K562 (cell line): ENCODE measurements around the gene TMEM50B. TPM values are rescaled to one million over a fixed set of nuclear protein-coding genes. Genes with fewer than 3 reads are reported as not detected.

Source experiments
- ARID2 ChIP-seq: fragments of 450-650 bp; IDR thresholded peaks from 2 replicates; pipeline ENCODE4 v1.6.1; 2017; ENCODE audit warnings: antibody characterized with exemption, mild to moderate bottlenecking
- PCBP1 ChIP-seq: fragments of 200-400 bp; formaldehyde crosslinking; IDR thresholded peaks from 2 replicates; pipeline ENCODE4 v1.6.1; 2018; ENCODE audit warnings: mild to moderate bottlenecking, low read depth, low read length; ENCODE audit not compliant: poor library complexity, severe bottlenecking
- ZNF592 ChIP-seq: fragments of 450-650 bp; IDR thresholded peaks from 2 replicates; pipeline ENCODE4 v1.6.1; 2017; ENCODE audit warnings: antibody characterized with exemption, mild to moderate bottlenecking
- polyA plus RNA-seq, 8 experiments: library from polyadenylated mRNA; depleted of rRNA in 4 of 8; stranded (reverse) in 5 of 8; unstranded in 3 of 8; fragments of >200 nt; fragmentation: Nextera tagmentation in 2 of 8; fragmentation: Illumina TruSeq in 1 of 8; extraction: Ambion mirVana in 2 of 8; extraction: Trizol in 1 of 8; gene quantifications; 2 replicates each; pipeline versions ENCODE4 v1.2.1 to v1.2.3, GENCODE V29; 2011 to 2014; ENCODE audit warnings: inconsistent platforms in 1 of 8, missing spikeins in 1 of 8
- total RNA-seq, 7 experiments: library from RNA; depleted of rRNA in 6 of 7; stranded (reverse); fragments of >200 nt in 6 of 7; fragmentation: Illumina TruSeq in 2 of 7; extraction: Trizol in 2 of 7; gene quantifications; 2 replicates each; pipeline versions ENCODE4 v1.2.1 to v1.2.3, GENCODE V29; 2011 to 2021; ENCODE audit warnings: low replicate concordance in 1 of 7
- TF ChIP-seq, protein P1 (sequence below): fragments of 450-650 bp; IDR thresholded peaks from 2 replicates; pipeline ENCODE4 v1.6.1; 2016; ENCODE audit warnings: mild to moderate bottlenecking, moderate library complexity
- TF ChIP-seq, protein P2 (sequence below), 2 experiments: fragments of 450-650 bp; IDR thresholded peaks; 2 replicates each; pipeline ENCODE4 v1.6.1; 2018; ENCODE audit warnings: mild to moderate bottlenecking in 2 of 2, low read depth in 1 of 2; ENCODE audit not compliant: partially characterized antibody in 2 of 2

The TMEM50B gene
- total and polyA plus RNA-seq, 9 of the 15 experiments (the other 6 are each of a cell fraction or from before 2014, with no cell fraction given) = 20.5 to 64.6 (median 28.9) TPM

GRCh38 chr21:33478935-33479678 lies 667 bp downstream of the TMEM50B start (continued):
- 0 out of 2 replicates have a peak, but pooled peaks have one; percentile 41 for TF ChIP-seq ZNF592
- 0 out of 2 replicates have a peak, but pooled peaks have one; percentile 8 for TF ChIP-seq ARID2
- peak; percentile 89 for TF ChIP-seq PCBP1
- TF ChIP-seq, protein P1, sequence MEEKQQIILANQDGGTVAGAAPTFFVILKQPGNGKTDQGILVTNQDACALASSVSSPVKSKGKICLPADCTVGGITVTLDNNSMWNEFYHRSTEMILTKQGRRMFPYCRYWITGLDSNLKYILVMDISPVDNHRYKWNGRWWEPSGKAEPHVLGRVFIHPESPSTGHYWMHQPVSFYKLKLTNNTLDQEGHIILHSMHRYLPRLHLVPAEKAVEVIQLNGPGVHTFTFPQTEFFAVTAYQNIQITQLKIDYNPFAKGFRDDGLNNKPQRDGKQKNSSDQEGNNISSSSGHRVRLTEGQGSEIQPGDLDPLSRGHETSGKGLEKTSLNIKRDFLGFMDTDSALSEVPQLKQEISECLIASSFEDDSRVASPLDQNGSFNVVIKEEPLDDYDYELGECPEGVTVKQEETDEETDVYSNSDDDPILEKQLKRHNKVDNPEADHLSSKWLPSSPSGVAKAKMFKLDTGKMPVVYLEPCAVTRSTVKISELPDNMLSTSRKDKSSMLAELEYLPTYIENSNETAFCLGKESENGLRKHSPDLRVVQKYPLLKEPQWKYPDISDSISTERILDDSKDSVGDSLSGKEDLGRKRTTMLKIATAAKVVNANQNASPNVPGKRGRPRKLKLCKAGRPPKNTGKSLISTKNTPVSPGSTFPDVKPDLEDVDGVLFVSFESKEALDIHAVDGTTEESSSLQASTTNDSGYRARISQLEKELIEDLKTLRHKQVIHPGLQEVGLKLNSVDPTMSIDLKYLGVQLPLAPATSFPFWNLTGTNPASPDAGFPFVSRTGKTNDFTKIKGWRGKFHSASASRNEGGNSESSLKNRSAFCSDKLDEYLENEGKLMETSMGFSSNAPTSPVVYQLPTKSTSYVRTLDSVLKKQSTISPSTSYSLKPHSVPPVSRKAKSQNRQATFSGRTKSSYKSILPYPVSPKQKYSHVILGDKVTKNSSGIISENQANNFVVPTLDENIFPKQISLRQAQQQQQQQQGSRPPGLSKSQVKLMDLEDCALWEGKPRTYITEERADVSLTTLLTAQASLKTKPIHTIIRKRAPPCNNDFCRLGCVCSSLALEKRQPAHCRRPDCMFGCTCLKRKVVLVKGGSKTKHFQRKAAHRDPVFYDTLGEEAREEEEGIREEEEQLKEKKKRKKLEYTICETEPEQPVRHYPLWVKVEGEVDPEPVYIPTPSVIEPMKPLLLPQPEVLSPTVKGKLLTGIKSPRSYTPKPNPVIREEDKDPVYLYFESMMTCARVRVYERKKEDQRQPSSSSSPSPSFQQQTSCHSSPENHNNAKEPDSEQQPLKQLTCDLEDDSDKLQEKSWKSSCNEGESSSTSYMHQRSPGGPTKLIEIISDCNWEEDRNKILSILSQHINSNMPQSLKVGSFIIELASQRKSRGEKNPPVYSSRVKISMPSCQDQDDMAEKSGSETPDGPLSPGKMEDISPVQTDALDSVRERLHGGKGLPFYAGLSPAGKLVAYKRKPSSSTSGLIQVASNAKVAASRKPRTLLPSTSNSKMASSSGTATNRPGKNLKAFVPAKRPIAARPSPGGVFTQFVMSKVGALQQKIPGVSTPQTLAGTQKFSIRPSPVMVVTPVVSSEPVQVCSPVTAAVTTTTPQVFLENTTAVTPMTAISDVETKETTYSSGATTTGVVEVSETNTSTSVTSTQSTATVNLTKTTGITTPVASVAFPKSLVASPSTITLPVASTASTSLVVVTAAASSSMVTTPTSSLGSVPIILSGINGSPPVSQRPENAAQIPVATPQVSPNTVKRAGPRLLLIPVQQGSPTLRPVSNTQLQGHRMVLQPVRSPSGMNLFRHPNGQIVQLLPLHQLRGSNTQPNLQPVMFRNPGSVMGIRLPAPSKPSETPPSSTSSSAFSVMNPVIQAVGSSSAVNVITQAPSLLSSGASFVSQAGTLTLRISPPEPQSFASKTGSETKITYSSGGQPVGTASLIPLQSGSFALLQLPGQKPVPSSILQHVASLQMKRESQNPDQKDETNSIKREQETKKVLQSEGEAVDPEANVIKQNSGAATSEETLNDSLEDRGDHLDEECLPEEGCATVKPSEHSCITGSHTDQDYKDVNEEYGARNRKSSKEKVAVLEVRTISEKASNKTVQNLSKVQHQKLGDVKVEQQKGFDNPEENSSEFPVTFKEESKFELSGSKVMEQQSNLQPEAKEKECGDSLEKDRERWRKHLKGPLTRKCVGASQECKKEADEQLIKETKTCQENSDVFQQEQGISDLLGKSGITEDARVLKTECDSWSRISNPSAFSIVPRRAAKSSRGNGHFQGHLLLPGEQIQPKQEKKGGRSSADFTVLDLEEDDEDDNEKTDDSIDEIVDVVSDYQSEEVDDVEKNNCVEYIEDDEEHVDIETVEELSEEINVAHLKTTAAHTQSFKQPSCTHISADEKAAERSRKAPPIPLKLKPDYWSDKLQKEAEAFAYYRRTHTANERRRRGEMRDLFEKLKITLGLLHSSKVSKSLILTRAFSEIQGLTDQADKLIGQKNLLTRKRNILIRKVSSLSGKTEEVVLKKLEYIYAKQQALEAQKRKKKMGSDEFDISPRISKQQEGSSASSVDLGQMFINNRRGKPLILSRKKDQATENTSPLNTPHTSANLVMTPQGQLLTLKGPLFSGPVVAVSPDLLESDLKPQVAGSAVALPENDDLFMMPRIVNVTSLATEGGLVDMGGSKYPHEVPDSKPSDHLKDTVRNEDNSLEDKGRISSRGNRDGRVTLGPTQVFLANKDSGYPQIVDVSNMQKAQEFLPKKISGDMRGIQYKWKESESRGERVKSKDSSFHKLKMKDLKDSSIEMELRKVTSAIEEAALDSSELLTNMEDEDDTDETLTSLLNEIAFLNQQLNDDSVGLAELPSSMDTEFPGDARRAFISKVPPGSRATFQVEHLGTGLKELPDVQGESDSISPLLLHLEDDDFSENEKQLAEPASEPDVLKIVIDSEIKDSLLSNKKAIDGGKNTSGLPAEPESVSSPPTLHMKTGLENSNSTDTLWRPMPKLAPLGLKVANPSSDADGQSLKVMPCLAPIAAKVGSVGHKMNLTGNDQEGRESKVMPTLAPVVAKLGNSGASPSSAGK = peak; percentile 37; the same call in 1 of the 2 replicates
- TF ChIP-seq, protein P2, sequence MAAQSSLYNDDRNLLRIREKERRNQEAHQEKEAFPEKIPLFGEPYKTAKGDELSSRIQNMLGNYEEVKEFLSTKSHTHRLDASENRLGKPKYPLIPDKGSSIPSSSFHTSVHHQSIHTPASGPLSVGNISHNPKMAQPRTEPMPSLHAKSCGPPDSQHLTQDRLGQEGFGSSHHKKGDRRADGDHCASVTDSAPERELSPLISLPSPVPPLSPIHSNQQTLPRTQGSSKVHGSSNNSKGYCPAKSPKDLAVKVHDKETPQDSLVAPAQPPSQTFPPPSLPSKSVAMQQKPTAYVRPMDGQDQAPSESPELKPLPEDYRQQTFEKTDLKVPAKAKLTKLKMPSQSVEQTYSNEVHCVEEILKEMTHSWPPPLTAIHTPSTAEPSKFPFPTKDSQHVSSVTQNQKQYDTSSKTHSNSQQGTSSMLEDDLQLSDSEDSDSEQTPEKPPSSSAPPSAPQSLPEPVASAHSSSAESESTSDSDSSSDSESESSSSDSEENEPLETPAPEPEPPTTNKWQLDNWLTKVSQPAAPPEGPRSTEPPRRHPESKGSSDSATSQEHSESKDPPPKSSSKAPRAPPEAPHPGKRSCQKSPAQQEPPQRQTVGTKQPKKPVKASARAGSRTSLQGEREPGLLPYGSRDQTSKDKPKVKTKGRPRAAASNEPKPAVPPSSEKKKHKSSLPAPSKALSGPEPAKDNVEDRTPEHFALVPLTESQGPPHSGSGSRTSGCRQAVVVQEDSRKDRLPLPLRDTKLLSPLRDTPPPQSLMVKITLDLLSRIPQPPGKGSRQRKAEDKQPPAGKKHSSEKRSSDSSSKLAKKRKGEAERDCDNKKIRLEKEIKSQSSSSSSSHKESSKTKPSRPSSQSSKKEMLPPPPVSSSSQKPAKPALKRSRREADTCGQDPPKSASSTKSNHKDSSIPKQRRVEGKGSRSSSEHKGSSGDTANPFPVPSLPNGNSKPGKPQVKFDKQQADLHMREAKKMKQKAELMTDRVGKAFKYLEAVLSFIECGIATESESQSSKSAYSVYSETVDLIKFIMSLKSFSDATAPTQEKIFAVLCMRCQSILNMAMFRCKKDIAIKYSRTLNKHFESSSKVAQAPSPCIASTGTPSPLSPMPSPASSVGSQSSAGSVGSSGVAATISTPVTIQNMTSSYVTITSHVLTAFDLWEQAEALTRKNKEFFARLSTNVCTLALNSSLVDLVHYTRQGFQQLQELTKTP (IDR thresholded peaks at IDR 0.05; ENCODE audit: low read depth in 1 of 2, partially characterized antibody in 2 of 2) = no peak
